ENCODE results near the gene ZNF831.

The ZNF831 gene

GRCh38 chr20:59154317-59155013 is 9.2 kb upstream of the ZNF831 start:
- in situ Hi-C loops (cut with MboI; ENCODE audit: low sequenced_read_pairs), result no loop called here

DNA sequence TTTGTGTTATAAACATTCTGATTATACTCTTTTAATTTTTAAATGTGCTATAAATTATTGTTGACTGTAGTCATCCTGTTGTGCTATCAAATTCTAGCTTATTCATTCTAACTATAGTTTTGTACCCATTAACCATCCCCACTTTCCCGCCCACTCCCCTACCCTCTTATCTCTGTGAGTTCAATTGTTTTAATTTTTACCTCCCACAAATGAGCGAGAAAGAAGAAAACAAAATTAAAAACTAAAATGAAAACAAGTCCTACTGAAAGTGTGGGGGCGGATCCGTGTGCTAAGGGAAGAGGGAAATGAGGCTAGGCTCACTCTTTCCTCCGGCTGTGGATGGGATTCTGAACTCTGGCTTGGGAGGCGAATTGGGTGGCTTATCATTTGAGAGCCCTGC is 6.6 kb upstream of the ZNF831 start:
- in situ Hi-C loops (cut with MboI; ENCODE audit: low sequenced_read_pairs), result no loop called here

DNA sequence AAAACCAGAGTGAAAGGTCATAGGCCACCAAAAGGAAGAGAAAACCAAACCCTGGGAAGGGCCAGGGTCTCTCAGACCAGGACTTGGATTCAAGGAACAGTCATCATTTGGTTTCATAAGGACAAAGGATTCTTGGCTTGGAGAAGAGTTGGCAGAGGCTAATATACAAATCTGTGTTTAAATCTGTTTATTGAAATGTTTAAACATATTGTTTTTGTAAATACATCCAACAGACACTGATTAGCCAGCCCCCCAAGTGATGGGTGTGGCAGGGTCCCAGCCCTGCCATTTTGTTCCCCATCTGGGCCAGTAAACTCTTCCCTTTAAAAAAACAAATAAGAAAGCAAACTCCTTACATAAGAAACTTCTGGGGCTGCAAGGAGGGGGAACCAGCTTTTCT is 6.1 kb upstream of the ZNF831 start:
- in situ Hi-C loops (cut with MboI; ENCODE audit: low sequenced_read_pairs), result no loop called here

- in situ Hi-C loops (cut with MboI; ENCODE audit: low sequenced_read_pairs), result no loop called here
These were observed 5.6 kb upstream of the ZNF831 start for GRCh38 chr20:59157961-59158541.

DNA sequence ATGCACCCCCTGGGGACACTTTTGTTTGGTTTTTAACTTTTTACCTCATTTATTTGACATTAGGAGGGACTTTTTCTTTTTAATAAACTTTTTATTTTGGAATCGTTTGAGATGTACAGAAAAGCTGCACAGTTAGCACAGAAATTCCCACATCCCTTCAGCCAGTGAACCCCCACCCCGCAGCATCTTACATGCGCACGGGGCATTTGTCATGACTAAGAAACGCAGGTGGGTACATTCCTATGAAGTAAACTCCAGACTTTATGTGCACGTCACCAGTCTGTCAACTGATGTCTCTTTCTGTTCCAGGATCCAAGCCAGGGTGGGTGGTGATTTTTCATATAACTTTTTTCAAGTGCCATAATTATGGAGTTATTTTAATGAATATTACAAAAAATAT is 4.9 kb upstream of the ZNF831 start:
- in situ Hi-C loops (cut with MboI; ENCODE audit: low sequenced_read_pairs), result no loop called here

DNA sequence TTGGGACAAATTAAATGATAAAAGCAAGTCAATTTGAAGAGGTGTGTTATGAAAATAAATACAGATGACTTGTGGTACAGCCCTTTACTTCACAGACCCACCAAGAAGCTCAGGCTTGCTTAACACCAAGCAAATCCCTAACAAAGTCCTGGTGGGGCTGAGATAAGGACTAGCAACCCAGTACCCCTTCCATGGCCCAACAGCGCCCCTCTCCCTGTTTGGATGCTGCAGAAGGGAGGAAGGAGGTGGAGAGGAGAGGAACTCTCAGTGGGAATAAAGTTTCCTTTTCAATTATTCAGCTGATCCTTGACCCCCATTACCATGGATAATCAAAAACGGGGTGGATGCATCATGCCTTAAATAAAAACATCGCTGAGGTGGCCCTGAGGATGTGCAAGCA is 4.5 kb upstream of the ZNF831 start:
- in situ Hi-C loops (cut with MboI; ENCODE audit: low sequenced_read_pairs), result no loop called here

DNA sequence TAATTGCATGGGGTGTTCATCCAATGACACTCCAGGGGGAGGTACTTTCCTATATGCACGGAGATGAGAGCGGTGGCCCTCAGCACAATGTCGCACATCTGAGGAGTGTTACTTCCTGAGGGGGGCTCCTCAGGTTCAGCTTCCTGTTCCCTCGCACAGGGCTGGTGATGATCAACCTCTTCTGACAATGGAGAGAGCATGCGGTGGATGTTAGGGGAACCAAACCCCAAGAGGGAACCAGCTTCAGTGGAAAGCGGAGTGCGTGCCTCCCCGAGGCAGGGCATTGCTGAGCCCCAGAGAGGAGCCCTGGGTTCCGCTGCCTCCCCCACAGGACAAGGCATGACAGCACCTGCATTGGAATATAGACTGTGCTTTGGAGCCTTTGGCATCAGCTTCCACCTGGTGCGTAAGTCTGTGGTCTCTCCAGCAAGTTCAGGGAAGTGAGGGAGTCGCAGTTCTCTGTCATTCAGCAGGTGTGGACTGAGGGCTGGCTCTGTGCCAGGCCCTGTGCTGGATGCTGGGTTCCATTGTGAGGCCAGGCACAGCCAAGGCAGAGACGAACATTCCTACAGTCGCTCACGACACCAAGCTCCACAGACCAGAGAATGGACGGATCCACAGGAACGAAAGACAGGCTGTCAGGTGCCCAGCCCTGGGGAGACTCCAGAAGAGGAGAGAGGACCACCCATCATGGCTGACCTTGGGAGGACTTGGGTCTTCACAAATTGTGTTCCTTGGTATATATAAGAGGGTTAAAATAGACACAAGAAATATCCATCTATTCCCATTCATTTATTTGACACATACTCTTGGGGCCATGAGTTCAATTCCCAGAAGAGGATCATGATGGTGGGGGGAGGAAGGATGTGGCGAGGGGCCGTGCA is 3.9 kb upstream of the ZNF831 start:
- in situ Hi-C loops (cut with MboI; ENCODE audit: low sequenced_read_pairs), result no loop called here

DNA sequence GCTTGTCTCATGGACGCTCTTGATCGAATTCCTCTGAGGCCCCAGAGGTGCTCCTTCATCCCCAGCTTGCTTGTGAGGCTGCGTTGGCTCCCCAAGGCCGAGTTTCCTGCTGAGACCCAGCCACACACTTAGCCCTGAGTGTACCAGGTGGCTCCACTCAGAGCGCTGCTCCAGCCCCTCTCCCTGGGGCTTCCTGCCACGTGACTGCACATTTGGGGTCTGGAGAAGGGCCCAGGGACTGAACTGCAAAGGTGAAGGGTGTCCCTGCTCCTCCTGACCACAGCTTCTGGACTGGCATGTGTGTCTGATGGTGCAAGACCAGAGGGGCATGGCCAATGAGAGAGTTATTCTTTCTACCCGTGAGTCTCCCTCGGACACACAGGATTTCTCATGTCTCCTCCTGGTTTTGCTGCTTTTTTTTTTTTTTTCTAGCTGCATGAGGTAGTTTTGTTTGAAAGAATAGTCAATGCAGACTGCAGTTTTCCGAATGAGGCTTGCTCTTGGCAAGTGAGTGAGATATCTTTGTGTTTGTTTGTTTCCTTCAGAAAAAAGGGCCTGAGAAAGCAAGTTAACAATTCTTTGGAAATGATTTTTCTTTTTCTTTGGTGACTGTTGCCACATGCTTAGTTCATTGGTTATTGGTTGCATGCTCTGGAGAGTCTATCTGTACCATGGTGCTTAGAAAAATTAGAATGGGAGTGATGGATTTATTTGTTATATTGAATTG is 3.1 kb upstream of the ZNF831 start:
- in situ Hi-C loops (cut with MboI; ENCODE audit: low sequenced_read_pairs), result no loop called here

DNA sequence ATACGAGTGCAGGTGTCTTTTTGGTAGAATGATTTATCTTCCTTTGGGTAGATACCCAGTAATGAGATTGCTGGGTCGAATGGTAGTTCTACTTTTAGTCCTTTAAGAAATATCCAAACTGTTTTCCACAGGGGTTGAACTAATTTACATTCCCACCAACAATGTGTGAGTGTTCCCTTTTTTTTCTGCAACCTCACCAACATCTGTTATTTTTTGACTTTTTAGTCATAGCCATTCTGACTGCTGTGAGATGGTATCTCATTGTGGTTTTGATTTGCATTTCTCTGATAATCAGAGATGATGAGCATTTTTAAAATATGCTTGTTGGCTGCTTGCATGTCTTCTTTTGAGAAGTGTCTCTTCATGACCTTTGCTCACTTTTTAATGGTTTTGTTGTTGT is 1.9 kb upstream of the ZNF831 start:
- in situ Hi-C loops (cut with MboI; ENCODE audit: low sequenced_read_pairs), result no loop called here

DNA sequence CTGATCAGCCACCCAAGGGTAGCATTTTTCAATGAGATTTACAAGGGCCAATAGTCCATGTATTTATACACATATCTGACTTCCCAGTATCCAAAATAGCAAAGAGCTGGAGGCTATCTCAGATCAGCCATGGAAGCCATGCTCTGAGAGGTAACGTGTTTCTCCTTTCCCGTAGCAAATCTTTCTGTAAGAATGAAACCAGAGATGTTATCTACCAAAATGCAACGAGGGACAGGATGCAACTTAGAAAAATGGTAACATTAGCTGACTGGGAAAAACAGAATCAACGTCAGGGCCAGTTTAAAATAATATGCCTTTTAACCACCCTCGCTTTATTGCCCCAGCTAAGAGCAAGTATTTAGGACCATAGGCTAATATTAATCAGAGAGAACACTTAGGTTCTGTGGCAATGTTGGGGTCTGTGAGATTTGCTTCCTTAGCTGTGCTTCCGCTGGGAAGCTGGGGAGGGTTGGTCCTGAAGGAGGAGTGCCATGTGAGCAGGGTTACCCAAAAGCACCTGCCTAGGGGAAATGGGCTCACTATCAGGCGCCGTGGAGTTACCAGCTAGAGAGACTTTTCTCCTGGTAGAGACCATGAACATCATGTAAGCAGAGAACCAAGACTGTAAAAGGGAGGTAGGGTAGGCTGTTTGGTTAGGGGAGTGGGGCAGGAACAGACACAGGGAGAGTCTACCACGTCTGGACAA is 1.2 kb downstream of the ZNF831 start:
- in situ Hi-C loops (cut with MboI; ENCODE audit: low sequenced_read_pairs), result no loop called here

- in situ Hi-C loops (cut with MboI; ENCODE audit: low sequenced_read_pairs), result no loop called here
These were observed 1.8 kb downstream of the ZNF831 start for GRCh38 chr20:59165396-59165795.

DNA sequence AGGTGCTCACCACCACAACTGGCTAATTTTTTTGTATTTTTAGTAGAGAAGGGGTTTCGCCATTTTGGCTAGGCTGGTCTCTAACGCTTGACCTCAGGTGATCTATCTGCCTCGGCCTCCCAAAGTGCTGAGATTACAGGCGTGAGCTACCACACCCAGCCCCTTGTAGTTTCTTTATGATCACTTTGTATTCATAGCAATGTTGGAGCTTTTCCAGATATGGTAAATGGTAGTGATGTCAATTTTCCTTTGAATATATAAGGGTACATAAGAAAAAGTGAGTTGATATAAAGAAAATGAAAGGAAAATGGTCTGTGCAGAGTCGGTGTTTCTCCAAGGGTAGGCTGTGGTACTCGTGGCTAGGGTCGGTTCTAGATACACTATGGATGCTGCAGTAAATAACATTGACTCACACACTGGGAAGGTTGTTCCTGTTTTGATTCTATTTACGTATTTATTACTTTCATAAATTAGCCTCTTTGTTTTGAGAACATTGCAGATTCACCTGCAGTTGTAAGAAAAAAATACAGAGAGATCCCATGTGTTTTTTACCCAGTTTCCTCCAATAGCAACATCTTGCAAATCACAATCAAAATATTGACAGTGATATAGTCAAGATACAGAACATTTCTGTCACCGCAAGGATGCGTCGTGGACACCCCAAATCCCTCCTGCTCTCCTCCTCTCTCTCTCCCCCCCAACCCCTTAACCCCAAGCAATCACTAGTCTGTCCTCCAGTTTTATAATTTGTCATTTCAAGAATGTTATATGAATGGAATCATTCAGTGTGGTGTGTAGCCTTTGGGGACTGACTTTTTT is 2.5 kb downstream of the ZNF831 start:
- in situ Hi-C loops (cut with MboI; ENCODE audit: low sequenced_read_pairs), result no loop called here

DNA sequence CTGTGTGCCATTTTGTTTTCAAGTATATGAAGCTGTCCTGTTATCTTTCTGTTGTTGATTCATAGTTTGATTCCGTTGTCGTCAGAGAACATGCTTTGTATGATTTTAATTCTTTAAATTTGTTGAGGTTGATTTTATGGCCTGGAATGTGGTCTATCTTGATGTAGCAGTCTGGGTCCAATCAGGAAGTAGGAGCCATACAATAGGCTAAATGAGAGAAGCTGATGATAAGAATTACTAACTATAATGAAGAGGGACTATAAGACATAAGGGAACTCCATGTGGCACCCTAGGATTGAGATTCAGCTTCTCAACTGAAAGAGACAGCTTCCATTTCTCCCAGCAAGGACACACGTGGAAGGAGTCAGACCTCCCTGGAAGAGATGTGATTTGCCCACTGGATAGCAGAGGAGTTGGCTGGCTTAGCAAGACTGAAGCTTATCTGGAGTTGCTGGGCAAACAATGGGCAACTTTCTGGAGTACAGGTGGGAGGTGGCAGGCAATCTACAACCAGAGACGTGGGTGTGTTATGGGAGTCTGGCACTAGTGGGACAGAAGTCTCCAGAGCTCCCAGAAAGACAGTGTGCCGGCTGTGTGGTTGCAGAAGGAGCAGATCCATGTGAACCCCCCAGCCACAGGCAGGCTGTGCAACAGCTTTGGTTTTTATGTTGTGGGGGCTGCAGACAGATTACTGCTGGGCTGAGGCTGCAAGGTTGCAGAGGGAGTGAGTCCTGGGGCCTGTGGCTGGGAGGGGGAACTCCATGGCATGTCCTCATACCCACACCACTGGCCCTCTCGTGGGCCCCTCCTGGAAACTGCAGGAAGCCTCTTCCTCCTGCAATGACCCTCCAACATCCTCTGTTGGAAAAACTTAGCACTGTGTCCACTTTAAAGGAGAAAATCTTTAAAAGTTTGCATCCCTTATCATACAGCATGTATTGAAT is 7.1 kb downstream of the ZNF831 start:
- in situ Hi-C loops (cut with MboI; ENCODE audit: low sequenced_read_pairs), result no loop called here

DNA sequence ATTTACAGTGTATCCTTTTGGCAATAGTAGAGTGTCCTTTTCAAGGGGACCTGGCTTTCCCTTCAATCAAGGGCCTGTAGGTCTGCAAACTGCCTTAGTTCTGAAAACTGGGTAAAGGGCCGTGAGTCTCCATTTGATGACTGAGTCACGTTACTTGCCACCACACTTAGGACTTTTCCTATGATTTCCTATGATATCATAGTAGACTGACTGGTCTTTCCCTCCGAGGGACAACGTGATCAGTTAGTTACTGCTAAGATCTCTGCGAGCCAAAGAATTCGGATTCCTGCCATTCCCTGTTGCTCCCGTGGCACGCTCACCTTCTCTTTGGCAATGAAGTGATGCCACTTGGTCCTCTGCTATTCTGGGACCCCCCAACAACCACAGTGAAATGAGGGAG is 8.4 kb downstream of the ZNF831 start:
- in situ Hi-C loops (cut with MboI; ENCODE audit: low sequenced_read_pairs), result no loop called here

- in situ Hi-C loops (cut with MboI; ENCODE audit: low sequenced_read_pairs), result no loop called here
These were observed 10.4 kb downstream of the ZNF831 start for GRCh38 chr20:59173938-59174491.

- in situ Hi-C loops (cut with MboI; ENCODE audit: low sequenced_read_pairs), result no loop called here
These were observed 11.4 kb downstream of the ZNF831 start for GRCh38 chr20:59175002-59175401.

- in situ Hi-C loops (cut with MboI; ENCODE audit: low sequenced_read_pairs), result no loop called here
These were observed 12.2 kb downstream of the ZNF831 start for GRCh38 chr20:59175861-59176260.

DNA sequence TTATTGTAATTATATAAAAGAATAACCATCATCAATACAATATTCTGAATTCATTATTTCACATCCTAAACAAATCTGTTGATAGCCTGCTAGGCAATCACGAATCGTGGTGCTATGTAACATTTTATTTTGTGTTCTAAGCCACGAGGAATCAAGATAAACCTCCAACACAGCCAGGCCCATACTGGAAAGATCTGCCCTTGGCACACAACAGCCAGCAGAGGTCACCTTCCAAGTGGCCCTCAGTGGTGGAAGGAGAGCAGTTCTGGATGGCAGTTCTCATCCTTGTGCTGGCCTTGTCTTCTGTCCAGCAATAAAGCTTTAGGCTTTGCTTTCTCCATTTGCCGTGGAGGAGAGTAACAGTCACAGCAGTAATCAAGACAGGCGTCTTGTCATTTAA is 13.2 kb downstream of the ZNF831 start:
- in situ Hi-C loops (cut with MboI; ENCODE audit: low sequenced_read_pairs), result no loop called here

Data from HL-60/S4 treated with phorbol 12-myristate 13-acetate at 8.2 ng/mL for 4 days and 3 days (cell line).